ENCODE results near the gene LPO. TPM values are rescaled to one million over a fixed set of nuclear protein-coding genes. Genes with fewer than 3 reads are reported as not detected.

LPO gene
- total and polyA plus RNA-seq, 2 experiments from 2014 or later: 0.29 to 1.0 TPM

DNA sequence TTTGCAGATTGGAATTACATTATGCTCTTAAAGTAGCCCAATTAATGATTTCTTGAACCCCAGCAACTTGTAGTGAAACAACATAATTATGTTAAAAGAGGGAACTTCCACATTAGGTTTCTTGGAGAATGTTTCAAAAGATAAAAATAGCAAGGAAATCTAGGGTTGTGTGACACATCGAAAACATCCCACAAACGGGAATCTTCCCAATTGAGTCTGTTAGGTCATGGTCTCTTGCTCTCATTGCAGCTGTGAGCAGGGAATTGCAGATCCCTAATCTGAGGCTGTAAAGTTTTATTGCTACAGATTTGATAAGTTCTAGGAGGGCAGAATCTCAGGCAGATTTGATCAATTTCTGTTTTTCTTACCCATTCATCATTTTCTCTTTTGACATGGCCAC lies 6.7 kb upstream of the LPO start:
- Histone ChIP-seq H3K4me1 (ENCODE audit: insufficient read depth) (no peaks in the 10 kb centered on the region), H3K9me3 (ENCODE audit: low read depth) (no peaks in the 10 kb centered on the region), H3K27ac (no peak overlapping the region), H3K27me3 (peaks cover 23% of the 10 kb centered on the region), H3K36me3 (replicated peaks; ENCODE audit: insufficient read depth, low read depth) (no peaks in the 10 kb centered on the region), H3K9me2 (replicated peaks; ENCODE audit: insufficient read depth) (no peaks in the 10 kb centered on the region), H3K4me2 (no peak overlapping the region), H3K79me2 (no peaks in the 10 kb centered on the region), H3K4me3 (no peak overlapping the region), H4K20me1 (ENCODE audit: insufficient read depth, poor library complexity, severe bottlenecking) (no peaks in the 10 kb centered on the region), H2AFZ (no peak overlapping the region)
- no peak for DNase-seq (ENCODE audit: low spot score)
- WGBS (ENCODE audit: low lambda C conversion rate, missing lambda C conversion rate): 61% methylated on average over 2 of the region's 2 CpGs
- no peak for TF ChIP-seq EZH2 (IDR thresholded peaks at IDR 0.05; ENCODE audit: borderline replicate concordance)
- TF ChIP-seq, protein P1, sequence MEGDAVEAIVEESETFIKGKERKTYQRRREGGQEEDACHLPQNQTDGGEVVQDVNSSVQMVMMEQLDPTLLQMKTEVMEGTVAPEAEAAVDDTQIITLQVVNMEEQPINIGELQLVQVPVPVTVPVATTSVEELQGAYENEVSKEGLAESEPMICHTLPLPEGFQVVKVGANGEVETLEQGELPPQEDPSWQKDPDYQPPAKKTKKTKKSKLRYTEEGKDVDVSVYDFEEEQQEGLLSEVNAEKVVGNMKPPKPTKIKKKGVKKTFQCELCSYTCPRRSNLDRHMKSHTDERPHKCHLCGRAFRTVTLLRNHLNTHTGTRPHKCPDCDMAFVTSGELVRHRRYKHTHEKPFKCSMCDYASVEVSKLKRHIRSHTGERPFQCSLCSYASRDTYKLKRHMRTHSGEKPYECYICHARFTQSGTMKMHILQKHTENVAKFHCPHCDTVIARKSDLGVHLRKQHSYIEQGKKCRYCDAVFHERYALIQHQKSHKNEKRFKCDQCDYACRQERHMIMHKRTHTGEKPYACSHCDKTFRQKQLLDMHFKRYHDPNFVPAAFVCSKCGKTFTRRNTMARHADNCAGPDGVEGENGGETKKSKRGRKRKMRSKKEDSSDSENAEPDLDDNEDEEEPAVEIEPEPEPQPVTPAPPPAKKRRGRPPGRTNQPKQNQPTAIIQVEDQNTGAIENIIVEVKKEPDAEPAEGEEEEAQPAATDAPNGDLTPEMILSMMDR (IDR thresholded peaks at IDR 0.05; ENCODE audit: poor library complexity): no peak
- TF ChIP-seq EZH2phosphoT487 (IDR thresholded peaks at IDR 0.05; ENCODE audit: low read depth, severe bottlenecking, unreplicated experiment): no peak

DNA sequence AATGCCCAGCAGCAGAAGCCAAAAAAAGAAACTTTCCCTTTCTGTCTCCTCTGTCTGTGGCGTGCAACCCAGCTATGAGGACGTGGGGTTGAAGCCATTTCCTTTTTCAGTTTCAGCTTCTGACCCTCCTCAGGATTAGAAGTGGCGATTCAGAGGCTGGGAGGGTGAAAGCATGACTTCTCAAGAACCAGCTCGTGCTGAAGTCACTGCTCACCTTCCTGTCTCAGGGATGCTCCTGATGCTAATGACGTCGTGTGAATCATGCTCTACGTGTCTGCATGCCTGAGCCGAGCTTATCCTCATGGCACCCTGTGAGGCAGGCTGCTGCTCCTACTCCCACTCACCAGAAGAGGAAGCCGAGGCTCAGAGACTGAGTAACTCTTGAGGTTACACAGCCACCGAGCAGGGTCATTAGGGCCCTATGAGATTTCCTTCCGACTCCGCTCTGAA lies 5.7 kb upstream of the LPO start:
- TF ChIP-seq EZH2phosphoT487 (IDR thresholded peaks at IDR 0.05; ENCODE audit: low read depth, severe bottlenecking, unreplicated experiment) (no peak), EZH2 (IDR thresholded peaks at IDR 0.05; ENCODE audit: borderline replicate concordance) (no peak)
- TF ChIP-seq, protein P1 (IDR thresholded peaks at IDR 0.05; ENCODE audit: poor library complexity): no peak
- Histone ChIP-seq H3K36me3 (replicated peaks; ENCODE audit: insufficient read depth, low read depth) (no peaks in the 10 kb centered on the region), H3K4me2 (no peak overlapping the region), H3K79me2 (no peaks in the 10 kb centered on the region), H3K9me2 (replicated peaks; ENCODE audit: insufficient read depth) (no peaks in the 10 kb centered on the region), H3K4me3 (no peak overlapping the region), H3K4me1 (ENCODE audit: insufficient read depth) (no peaks in the 10 kb centered on the region), H2AFZ (no peak overlapping the region), H3K27me3 (peaks cover 24% of the 10 kb centered on the region), H4K20me1 (ENCODE audit: insufficient read depth, poor library complexity, severe bottlenecking) (no peaks in the 10 kb centered on the region), H3K27ac (no peak overlapping the region), H3K9me3 (ENCODE audit: low read depth) (no peaks in the 10 kb centered on the region)
- 59% methylated on average over 12 of the region's 12 CpGs for WGBS (ENCODE audit: low lambda C conversion rate, missing lambda C conversion rate)
- DNase-seq (ENCODE audit: low spot score): no peak

GRCh38 chr17:58233543-58233942 lies 4.8 kb upstream of the LPO start:
- H4K20me1 ChIP-seq (ENCODE audit: insufficient read depth, poor library complexity, severe bottlenecking): no peaks in the 10 kb centered on the region
- no peak for DNase-seq (ENCODE audit: low spot score)
- no peak overlapping the region for H2AFZ ChIP-seq
- no peaks in the 10 kb centered on the region for H3K9me2 ChIP-seq (replicated peaks; ENCODE audit: insufficient read depth)
- H3K27ac ChIP-seq: no peak overlapping the region
- no peaks in the 10 kb centered on the region for H3K36me3 ChIP-seq (replicated peaks; ENCODE audit: insufficient read depth, low read depth)
- no peaks in the 10 kb centered on the region for H3K9me3 ChIP-seq (ENCODE audit: low read depth)
- H3K4me3 ChIP-seq: no peak overlapping the region
- peaks cover 28% of the 10 kb centered on the region for H3K27me3 ChIP-seq
- WGBS (ENCODE audit: low lambda C conversion rate, missing lambda C conversion rate): 83% methylated on average over 3 of the region's 3 CpGs
- no peak overlapping the region for H3K4me2 ChIP-seq
- no peaks in the 10 kb centered on the region for H3K4me1 ChIP-seq (ENCODE audit: insufficient read depth)
- H3K79me2 ChIP-seq: no peaks in the 10 kb centered on the region
- TF ChIP-seq, protein P1 (IDR thresholded peaks at IDR 0.05; ENCODE audit: poor library complexity): no peak
- TF ChIP-seq EZH2 (IDR thresholded peaks at IDR 0.05; ENCODE audit: borderline replicate concordance) (no peak), EZH2phosphoT487 (IDR thresholded peaks at IDR 0.05; ENCODE audit: low read depth, severe bottlenecking, unreplicated experiment) (no peak)

- Histone ChIP-seq H3K27ac (no peak overlapping the region), H3K4me2 (no peak overlapping the region), H2AFZ (no peak overlapping the region), H3K79me2 (no peaks in the 10 kb centered on the region), H3K9me3 (ENCODE audit: low read depth) (no peaks in the 10 kb centered on the region), H3K4me1 (ENCODE audit: insufficient read depth) (no peaks in the 10 kb centered on the region), H3K9me2 (replicated peaks; ENCODE audit: insufficient read depth) (no peaks in the 10 kb centered on the region), H3K36me3 (replicated peaks; ENCODE audit: insufficient read depth, low read depth) (no peaks in the 10 kb centered on the region), H3K4me3 (no peak overlapping the region), H4K20me1 (ENCODE audit: insufficient read depth, poor library complexity, severe bottlenecking) (no peaks in the 10 kb centered on the region), H3K27me3 (peaks cover 30% of the 10 kb centered on the region)
- TF ChIP-seq EZH2 (IDR thresholded peaks at IDR 0.05; ENCODE audit: borderline replicate concordance) (no peak), EZH2phosphoT487 (IDR thresholded peaks at IDR 0.05; ENCODE audit: low read depth, severe bottlenecking, unreplicated experiment) (no peak)
- TF ChIP-seq, protein P1 (IDR thresholded peaks at IDR 0.05; ENCODE audit: poor library complexity): no peak
- WGBS (ENCODE audit: low lambda C conversion rate, missing lambda C conversion rate): 84% methylated on average over 3 of the region's 3 CpGs
- DNase-seq (ENCODE audit: low spot score): no peak
Measured at GRCh38 chr17:58234512-58234911, 3.9 kb upstream of the LPO start.

Data from hepatocyte (in vitro differentiated cells).